ENCODE data around the gene FAM83D. TPM values are rescaled to one million over a fixed set of nuclear protein-coding genes. Genes with fewer than 3 reads are reported as not detected.

FAM83D gene
- total RNA-seq, 1 donor from 2014 or later: 6.8 TPM

Small RNA genes lying within 50 kb of the gene (small RNA-seq; reads per million reads assigned to genes)
- not detected for gene AL023803.1 (ENCODE audit: low replicate concordance)

Other genes with a start within 250 kb of the FAM83D start
- not detected for gene SLC32A1, start 201.9 kb upstream of the FAM83D start, total RNA-seq
- 7.1 TPM for gene ACTR5, start 178.0 kb upstream of the FAM83D start, total RNA-seq
- gene PPP1R16B, start 120.7 kb upstream of the FAM83D start, total RNA-seq: 1.9 TPM
- gene DHX35, start 35.9 kb downstream of the FAM83D start, total RNA-seq: 12.3 TPM

Data from skin of body (tissue), 2 donors.